Neural cell (in vitro differentiated cells): ENCODE results near the gene FREM2. TPM values are rescaled to one million over a fixed set of nuclear protein-coding genes. Genes with fewer than 3 reads are reported as not detected.

Source experiments
- H2AFZ ChIP-seq: fragments of 200-600, 300-800 bp; sonication (generic), shearing (Covaris generic); 2 replicates; pipeline ENCODE4 v1.6.0; 2014; ENCODE audit warnings: low read depth, mild to moderate bottlenecking, antibody characterized with exemption, low read length, moderate library complexity
- H3F3A ChIP-seq: fragments of 200-600 bp; shearing (Covaris generic); 2 replicates; pipeline ENCODE4 v1.6.1; 2016; ENCODE audit warnings: mild to moderate bottlenecking, moderate library complexity, mixed read lengths, antibody characterized with exemption, low read length; ENCODE audit not compliant: insufficient read depth, poor library complexity, severe bottlenecking
- H3K27ac ChIP-seq: fragments of 200-600, 300-800 bp; sonication (generic), shearing (Covaris generic); 2 replicates; pipeline ENCODE4 v1.5.1; 2014; ENCODE audit warnings: mild to moderate bottlenecking, low read length, moderate library complexity
- H3K27me3 ChIP-seq: fragments of 300-800, 200-600 bp; sonication (generic), shearing (Covaris generic); 2 replicates; pipeline ENCODE4 v1.6.0; 2014; ENCODE audit warnings: mild to moderate bottlenecking, low read depth, low read length, moderate library complexity; ENCODE audit not compliant: insufficient read depth
- H3K36me3 ChIP-seq: fragments of 300-800, 200-600 bp; sonication (generic), shearing (Covaris generic); 2 replicates; pipeline ENCODE4 v1.5.1; 2014; ENCODE audit warnings: mild to moderate bottlenecking, antibody characterized with exemption, low read length, moderate library complexity; ENCODE audit not compliant: insufficient read depth
- H3K4me2 ChIP-seq: fragments of 300-800, 200-600 bp; sonication (generic), shearing (Covaris generic); 2 replicates; pipeline ENCODE4 v1.6.0; 2014; ENCODE audit warnings: mild to moderate bottlenecking, low read length
- H3K4me3 ChIP-seq: fragments of 300-800, 200-600 bp; sonication (generic), shearing (Covaris generic); 2 replicates; pipeline ENCODE4 v1.5.1; 2014; ENCODE audit warnings: mild to moderate bottlenecking, low read length, moderate library complexity
- H3K79me2 ChIP-seq: fragments of 200-600 bp; shearing (Covaris generic); replicated peaks from 2 replicates; pipeline ENCODE4 v1.6.0; 2014; ENCODE audit warnings: mild to moderate bottlenecking, low read length, moderate library complexity; ENCODE audit not compliant: insufficient read depth
- H3K9ac ChIP-seq: fragments of 300-800, 200-600 bp; sonication (generic), shearing (Covaris generic); 2 replicates; pipeline ENCODE4 v1.6.1; 2016; ENCODE audit warnings: mild to moderate bottlenecking, low read length, mixed read lengths
- H3K9me2 ChIP-seq: fragments of 200-600 bp; shearing (Covaris generic); 2 replicates; pipeline ENCODE4 v1.6.1; 2016; ENCODE audit warnings: mild to moderate bottlenecking, low read length, mixed read lengths; ENCODE audit not compliant: insufficient read depth
- H3K9me3 ChIP-seq: fragments of 200-600, 300-800 bp; sonication (generic), shearing (Covaris generic); 2 replicates; pipeline ENCODE4 v1.6.1; 2016; ENCODE audit warnings: mild to moderate bottlenecking, mixed run types, low read length, moderate library complexity, mixed read lengths
- H4K20me1 ChIP-seq: fragments of 200-600 bp; shearing (Covaris generic); 2 replicates; pipeline ENCODE4 v1.6.1; 2016; ENCODE audit warnings: mild to moderate bottlenecking, mixed run types; ENCODE audit not compliant: insufficient read depth
- CTCF ChIP-seq: fragments of 450-650 bp; IDR thresholded peaks from 2 replicates; pipeline ENCODE4 v1.5.1; 2014; ENCODE audit warnings: antibody characterized with exemption, mild to moderate bottlenecking, moderate library complexity; ENCODE audit not compliant: poor library complexity, severe bottlenecking
- EP300 ChIP-seq: fragments of 450-650 bp; conservative IDR thresholded peaks from 2 replicates; pipeline ENCODE4 v1.6.1; 2014; ENCODE audit warnings: antibody characterized with exemption, mild to moderate bottlenecking, moderate library complexity; ENCODE audit not compliant: poor library complexity, severe bottlenecking
- EZH2 ChIP-seq: fragments of 200-600, 300-800 bp; shearing (Covaris generic), sonication (generic); IDR thresholded peaks from 2 replicates; pipeline ENCODE4 v1.6.1; 2014; ENCODE audit warnings: antibody characterized with exemption, low read length, borderline replicate concordance, mild to moderate bottlenecking; ENCODE audit not compliant: insufficient read depth, poor library complexity, severe bottlenecking
- MXI1 ChIP-seq: fragments of 450-650 bp; conservative IDR thresholded peaks from 2 replicates; pipeline ENCODE4 v1.6.1; 2014; ENCODE audit warnings: antibody characterized with exemption, mild to moderate bottlenecking; ENCODE audit not compliant: poor library complexity, severe bottlenecking
- POLR2AphosphoS5 ChIP-seq: IDR thresholded peaks from 2 replicates; pipeline ENCODE4 v1.6.1; 2012
- REST ChIP-seq: IDR thresholded peaks from 2 replicates; pipeline ENCODE4 v1.6.1; 2012; ENCODE audit warnings: borderline replicate concordance
- SMC3 ChIP-seq: fragments of 450-650 bp; conservative IDR thresholded peaks from 2 replicates; pipeline ENCODE4 v1.6.1; 2014; ENCODE audit warnings: antibody characterized with exemption, mild to moderate bottlenecking, moderate library complexity; ENCODE audit not compliant: poor library complexity
- TAF1 ChIP-seq: IDR thresholded peaks from 2 replicates; pipeline ENCODE4 v1.6.1; 2012; ENCODE audit warnings: low read depth
- polyA plus RNA-seq: library from polyadenylated mRNA; depleted of rRNA; stranded (reverse); fragments of >200 nt; gene quantifications from 2 replicates; pipeline ENCODE4 v1.2.3, GENCODE V29; 2014
- small RNA-seq, 3 experiments: library from RNA; depleted of rRNA; stranded (forward); fragments of <200 nt; gene quantifications; one replicate each; pipeline ENCODE3, GENCODE V24; 2012

FREM2 gene
- polyA plus RNA-seq, 1 donor from 2014 or later: 0.19 TPM

GRCh38 chr13:38922170-38922569 is 235.3 kb downstream of the FREM2 start:
- no peaks in the 10 kb centered on the region for H4K20me1 ChIP-seq
- H3K79me2 ChIP-seq: no peaks in the 10 kb centered on the region
- H2AFZ ChIP-seq: no peak overlapping the region
- TF ChIP-seq EZH2: no peak
- no peak for TF ChIP-seq CTCF
- no peak for TF ChIP-seq EP300
- no peak for TF ChIP-seq MXI1
- TF ChIP-seq TAF1: no peak
- no peak for TF ChIP-seq POLR2AphosphoS5
- TF ChIP-seq REST: no peak
- no peak for TF ChIP-seq SMC3
- no peaks in the 10 kb centered on the region for H3K27me3 ChIP-seq
- no peak overlapping the region for H3K27ac ChIP-seq
- no peaks in the 10 kb centered on the region for H3K9me2 ChIP-seq
- H3F3A ChIP-seq: no peaks in the 10 kb centered on the region
- no peak overlapping the region for H3K4me2 ChIP-seq
- no peaks in the 10 kb centered on the region for H3K36me3 ChIP-seq
- H3K9ac ChIP-seq: no peak overlapping the region
- H3K9me3 ChIP-seq: no peaks in the 10 kb centered on the region
- no peak overlapping the region for H3K4me3 ChIP-seq

GRCh38 chr13:38933786-38934185 is 246.9 kb downstream of the FREM2 start:
- Histone ChIP-seq H3K4me3 (no peak overlapping the region), H3K79me2 (no peaks in the 10 kb centered on the region), H3F3A (no peaks in the 10 kb centered on the region), H3K9me3 (no peaks in the 10 kb centered on the region), H3K4me2 (no peak overlapping the region), H2AFZ (no peak overlapping the region), H3K9ac (no peak overlapping the region), H3K36me3 (no peaks in the 10 kb centered on the region), H3K27ac (no peak overlapping the region), H3K9me2 (no peaks in the 10 kb centered on the region), H4K20me1 (no peaks in the 10 kb centered on the region), H3K27me3 (no peaks in the 10 kb centered on the region)
- TF ChIP-seq POLR2AphosphoS5: no peak
- no peak for TF ChIP-seq MXI1
- TF ChIP-seq EP300: no peak
- no peak for TF ChIP-seq TAF1

Small RNA genes lying within 50 kb of the gene (small RNA-seq; reads per million reads assigned to genes)
- gene PLA2G12AP2 (0 reads per million in 3 experiments), gene RNU6-56P (0 reads per million in 3 experiments)
